A204.1 (cell line): ENCODE data around the gene DSCAML1.

Source experiments
- FAIRE-seq: peaks from 2 replicates; lab custom pipeline; 2012; peaks lifted over from hg19 to GRCh38; lab: Jason Lieb, UNC

Gene DSCAML1

GRCh38 chr11:117633186-117633754, 163.7 kb downstream of the DSCAML1 start:
- no peak for FAIRE-seq

- FAIRE-seq: no peak
These were observed 164.7 kb downstream of the DSCAML1 start for GRCh38 chr11:117632306-117632705.

GRCh38 chr11:117631336-117632140, 165.5 kb downstream of the DSCAML1 start:
- FAIRE-seq: no peak

- no peak for FAIRE-seq
These were observed 167.0 kb downstream of the DSCAML1 start for GRCh38 chr11:117629891-117630538.

- FAIRE-seq: no peak
These were observed 167.9 kb downstream of the DSCAML1 start for GRCh38 chr11:117629146-117629545.

GRCh38 chr11:117627259-117627658, 169.8 kb downstream of the DSCAML1 start:
- FAIRE-seq: no peak

GRCh38 chr11:117626576-117626975, 170.4 kb downstream of the DSCAML1 start:
- no peak for FAIRE-seq

- FAIRE-seq: no peak
These were observed 171.8 kb downstream of the DSCAML1 start for GRCh38 chr11:117625237-117625636.

GRCh38 chr11:117623831-117624271, 173.2 kb downstream of the DSCAML1 start:
- FAIRE-seq: no peak

GRCh38 chr11:117621226-117621625, 175.8 kb downstream of the DSCAML1 start:
- no peak for FAIRE-seq

- no peak for FAIRE-seq
These were observed 176.4 kb downstream of the DSCAML1 start for GRCh38 chr11:117620659-117621058.

GRCh38 chr11:117620086-117620485, 176.9 kb downstream of the DSCAML1 start:
- no peak for FAIRE-seq

- no peak for FAIRE-seq
These were observed 177.4 kb downstream of the DSCAML1 start for GRCh38 chr11:117619661-117620060.

- no peak for FAIRE-seq
These were observed 178.0 kb downstream of the DSCAML1 start for GRCh38 chr11:117618982-117619355.

- FAIRE-seq: no peak
These were observed 178.6 kb downstream of the DSCAML1 start for GRCh38 chr11:117618302-117618981.

GRCh38 chr11:117616979-117617378, 180.0 kb downstream of the DSCAML1 start:
- FAIRE-seq: no peak

- FAIRE-seq: no peak
These were observed 182.3 kb downstream of the DSCAML1 start for GRCh38 chr11:117614728-117615127.

GRCh38 chr11:117613521-117613920, 183.5 kb downstream of the DSCAML1 start:
- FAIRE-seq: no peak

- FAIRE-seq: no peak
These were observed 184.8 kb downstream of the DSCAML1 start for GRCh38 chr11:117612177-117612576.

GRCh38 chr11:117610901-117611300, 186.1 kb downstream of the DSCAML1 start:
- no peak for FAIRE-seq

GRCh38 chr11:117610045-117610444, 187.0 kb downstream of the DSCAML1 start:
- no peak for FAIRE-seq

- no peak for FAIRE-seq
These were observed 189.6 kb downstream of the DSCAML1 start for GRCh38 chr11:117607449-117607848.

- FAIRE-seq: no peak
These were observed 190.2 kb downstream of the DSCAML1 start for GRCh38 chr11:117606790-117607189.
